ENCODE results near the gene DR1.
A peak's percentile ranks its signal among the peaks of the same experiment; 100 is the strongest.

The DR1 gene

GRCh38 chr1:93345633-93346420 is at the start of gene DR1:
DR1 (plus strand) TSS chr1:93345907; CDS start chr1:93346646, 739 bp downstream.
- DNase-seq: peak; percentile 73

- no peak for DNase-seq
Observed at GRCh38 chr1:93296555-93297154, 49.1 kb upstream of the DR1 start.

- no peak for DNase-seq
Observed at GRCh38 chr1:93301131-93301530, 44.6 kb upstream of the DR1 start.

GRCh38 chr1:93302078-93302477 is 43.6 kb upstream of the DR1 start:
- no peak for DNase-seq

GRCh38 chr1:93304716-93305138 is 41.0 kb upstream of the DR1 start:
- peak; percentile 63 for DNase-seq

GRCh38 chr1:93306920-93307319 is 38.8 kb upstream of the DR1 start:
- DNase-seq: no peak

- DNase-seq: no peak
Observed at GRCh38 chr1:93313026-93313425, 32.7 kb upstream of the DR1 start.

GRCh38 chr1:93317207-93317606 is 28.5 kb upstream of the DR1 start:
- no peak for DNase-seq

- DNase-seq: no peak
Observed at GRCh38 chr1:93317943-93318342, 27.8 kb upstream of the DR1 start.

GRCh38 chr1:93321720-93322119 is 24.0 kb upstream of the DR1 start:
- DNase-seq: no peak

- no peak for DNase-seq
Observed at GRCh38 chr1:93322349-93322748, 23.4 kb upstream of the DR1 start.

- DNase-seq: no peak
Observed at GRCh38 chr1:93323185-93323820, 22.4 kb upstream of the DR1 start.

- no peak for DNase-seq
Observed at GRCh38 chr1:93324486-93325464, 20.9 kb upstream of the DR1 start.

- DNase-seq: peak; percentile 85
Observed at GRCh38 chr1:93328809-93329760, 16.6 kb upstream of the DR1 start.

- no peak for DNase-seq
Observed at GRCh38 chr1:93330196-93330595, 15.5 kb upstream of the DR1 start.

GRCh38 chr1:93330617-93331016 is 15.1 kb upstream of the DR1 start:
- DNase-seq: no peak

GRCh38 chr1:93331412-93331811 is 14.3 kb upstream of the DR1 start:
- DNase-seq: no peak

GRCh38 chr1:93332368-93332767 is 13.3 kb upstream of the DR1 start:
- no peak for DNase-seq

GRCh38 chr1:93338387-93339146 is 7.1 kb upstream of the DR1 start:
- DNase-seq: no peak

GRCh38 chr1:93339171-93339697 is 6.5 kb upstream of the DR1 start:
- no peak for DNase-seq

GRCh38 chr1:93340090-93340489 is 5.6 kb upstream of the DR1 start:
- no peak for DNase-seq

All from NCI-H2171 treated with DMSO at 0.1 percent for 48 hours (cell line).